ENCODE results near the gene TXNIP. TPM values are rescaled to one million over a fixed set of nuclear protein-coding genes. Genes with fewer than 3 reads are reported as not detected.

Gene TXNIP
- total and polyA plus RNA-seq, 9 donors = 251 to 411 (median 299) TPM

Other genes with a start within 250 kb of the TXNIP start
- gene RNF115, start 172.5 kb downstream of the TXNIP start, total RNA-seq = 13.7 TPM
- 10 to 100 TPM; 10.8 to 18.8 (median 13.3) TPM for gene RNF115, start 172.5 kb downstream of the TXNIP start, polyA plus RNA-seq (ENCODE audit: insufficient read depth in 1 of 8, insufficient read length in 8 of 8, low replicate concordance in 1 of 8)
- gene POLR3C, start 172.4 kb downstream of the TXNIP start, total RNA-seq = 19.8 TPM
- 10 to 100 TPM; 16.2 to 24.8 (median 20.9) TPM for gene POLR3C, start 172.4 kb downstream of the TXNIP start, polyA plus RNA-seq (ENCODE audit: insufficient read depth in 1 of 8, insufficient read length in 8 of 8, low replicate concordance in 1 of 8)
- gene NUDT17, start 150.9 kb downstream of the TXNIP start, total RNA-seq = 15.9 TPM
- gene NUDT17, start 150.9 kb downstream of the TXNIP start, polyA plus RNA-seq (ENCODE audit: insufficient read depth in 1 of 8, insufficient read length in 8 of 8, low replicate concordance in 1 of 8) = 10 to 100 TPM; 11.9 to 20.8 (median 13.8) TPM
- 20.8 TPM for gene PIAS3, start 137.5 kb downstream of the TXNIP start, total RNA-seq
- gene PIAS3, start 137.5 kb downstream of the TXNIP start, polyA plus RNA-seq (ENCODE audit: insufficient read depth in 1 of 8, insufficient read length in 8 of 8, low replicate concordance in 1 of 8) = 10 to 100 TPM; 37.1 to 63.8 (median 47.2) TPM
- gene ANKRD35, start 110.7 kb downstream of the TXNIP start, total RNA-seq = 2.2 TPM
- gene ANKRD35, start 110.7 kb downstream of the TXNIP start, polyA plus RNA-seq (ENCODE audit: insufficient read depth in 1 of 8, insufficient read length in 8 of 8, low replicate concordance in 1 of 8) = 1 to 10 TPM; 2.3 to 4.8 (median 3.1) TPM
- gene ITGA10, start 86.5 kb downstream of the TXNIP start, total RNA-seq = 5.9 TPM
- 10 to 100 TPM in 2 of 8 donors, 1 to 10 TPM in 6; 3.6 to 11.1 (median 6.6) TPM for gene ITGA10, start 86.5 kb downstream of the TXNIP start, polyA plus RNA-seq (ENCODE audit: insufficient read depth in 1 of 8, insufficient read length in 8 of 8, low replicate concordance in 1 of 8)
- gene PEX11B, start 77.9 kb downstream of the TXNIP start, total RNA-seq = 18.0 TPM
- gene PEX11B, start 77.9 kb downstream of the TXNIP start, polyA plus RNA-seq (ENCODE audit: insufficient read depth in 1 of 8, insufficient read length in 8 of 8, low replicate concordance in 1 of 8) = 10 to 100 TPM; 19.4 to 24.9 (median 23.7) TPM
- 116 TPM for gene RBM8A, start 69.1 kb downstream of the TXNIP start, total RNA-seq
- 100 to 1,000 TPM; 114 to 136 (median 132) TPM for gene RBM8A, start 69.1 kb downstream of the TXNIP start, polyA plus RNA-seq (ENCODE audit: insufficient read depth in 1 of 8, insufficient read length in 8 of 8, low replicate concordance in 1 of 8)
- 23.4 TPM for gene LIX1L, start 38.6 kb downstream of the TXNIP start, total RNA-seq
- 10 to 100 TPM; 26.1 to 35.9 (median 29.0) TPM for gene LIX1L, start 38.6 kb downstream of the TXNIP start, polyA plus RNA-seq (ENCODE audit: insufficient read depth in 1 of 8, insufficient read length in 8 of 8, low replicate concordance in 1 of 8)
- 0.22 TPM for gene ANKRD34A, start 32.0 kb downstream of the TXNIP start, total RNA-seq
- 1 to 10 TPM in 6 of 8 donors, under 1 TPM in 2; 0.76 to 1.7 (median 1.1) TPM for gene ANKRD34A, start 32.0 kb downstream of the TXNIP start, polyA plus RNA-seq (ENCODE audit: insufficient read depth in 1 of 8, insufficient read length in 8 of 8, low replicate concordance in 1 of 8)
- 28.5 TPM for gene POLR3GL, start 31.9 kb downstream of the TXNIP start, total RNA-seq
- gene POLR3GL, start 31.9 kb downstream of the TXNIP start, polyA plus RNA-seq (ENCODE audit: insufficient read depth in 1 of 8, insufficient read length in 8 of 8, low replicate concordance in 1 of 8) = 10 to 100 TPM; 35.0 to 42.6 (median 38.6) TPM
- 174 TPM for gene HJV, start 25.2 kb upstream of the TXNIP start, total RNA-seq
- gene HJV, start 25.2 kb upstream of the TXNIP start, polyA plus RNA-seq (ENCODE audit: insufficient read depth in 1 of 8, insufficient read length in 8 of 8, low replicate concordance in 1 of 8) = 100 to 1,000 TPM; 128 to 235 (median 193) TPM
- gene NBPF10, start 148.2 kb upstream of the TXNIP start, total RNA-seq = 1.8 TPM
- 1 to 10 TPM; 1.1 to 2.6 (median 1.6) TPM for gene NBPF10, start 148.2 kb upstream of the TXNIP start, polyA plus RNA-seq (ENCODE audit: insufficient read depth in 1 of 8, insufficient read length in 8 of 8, low replicate concordance in 1 of 8)
- 34.8 TPM for gene NOTCH2NLA, start 232.4 kb upstream of the TXNIP start, total RNA-seq
- gene NOTCH2NLA, start 232.4 kb upstream of the TXNIP start, polyA plus RNA-seq (ENCODE audit: insufficient read depth in 1 of 8, insufficient read length in 8 of 8, low replicate concordance in 1 of 8) = 10 to 100 TPM in 7 of 8 donors, 1 to 10 TPM in 1; 7.1 to 32.2 (median 23.6) TPM

All from muscle of leg (tissue), 9 donors.